Measurements from ENCODE around the gene ZNF653.
"Not testable (repeated sequence)": the region's sequence is repeated elsewhere in the genome, so short reads cannot be mapped to it uniquely, and the experiment has no call there.

Gene ZNF653

GRCh38 chr19:11458236-11458900 lies 47.3 kb downstream of the ZNF653 start:
- in situ Hi-C loops (cut with HindIII; ENCODE audit: low sequenced_read_pairs): no loop called here

DNA sequence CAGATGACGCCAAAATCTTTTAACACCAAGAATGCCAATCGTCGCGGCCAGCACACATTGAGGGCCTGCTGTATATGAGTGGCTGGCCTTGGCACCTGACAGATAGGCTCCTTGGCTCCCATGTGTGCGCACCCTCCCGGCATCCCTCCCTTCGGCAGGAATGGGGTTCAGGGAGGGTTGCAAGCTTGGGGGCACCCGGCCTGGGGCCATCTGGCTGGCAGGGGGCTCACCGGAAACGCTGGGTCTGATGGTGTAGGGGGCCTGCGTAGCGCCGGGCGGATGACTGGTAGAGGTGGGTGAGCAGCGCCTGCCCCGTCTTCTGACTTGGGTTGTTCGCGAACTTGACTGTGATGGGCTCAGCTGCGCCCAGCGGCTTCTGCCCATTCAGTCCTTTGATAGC lies 47.8 kb downstream of the ZNF653 start:
- in situ Hi-C loops (cut with HindIII; ENCODE audit: low sequenced_read_pairs): no loop called here

DNA sequence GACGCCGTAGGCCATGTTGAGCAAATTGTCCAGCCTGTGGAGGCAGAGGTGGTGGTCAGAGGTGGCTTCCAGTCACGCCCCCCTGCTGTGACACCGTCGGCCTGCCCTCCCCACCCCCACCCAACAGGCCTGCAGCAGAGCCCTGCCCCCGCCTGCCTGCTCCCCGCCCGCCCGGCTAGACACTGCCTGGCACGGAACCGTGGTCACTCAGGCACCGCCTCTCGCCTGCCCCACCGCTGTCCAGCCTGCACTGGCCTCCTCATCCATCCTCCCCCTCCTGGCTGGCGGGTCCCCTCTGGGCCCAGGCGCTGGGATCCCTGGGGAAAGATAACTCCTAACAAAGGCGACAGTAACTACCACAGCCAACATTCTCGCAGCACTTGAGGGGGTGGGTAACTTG lies 48.5 kb downstream of the ZNF653 start:
- in situ Hi-C loops (cut with HindIII; ENCODE audit: low sequenced_read_pairs): no loop called here

DNA sequence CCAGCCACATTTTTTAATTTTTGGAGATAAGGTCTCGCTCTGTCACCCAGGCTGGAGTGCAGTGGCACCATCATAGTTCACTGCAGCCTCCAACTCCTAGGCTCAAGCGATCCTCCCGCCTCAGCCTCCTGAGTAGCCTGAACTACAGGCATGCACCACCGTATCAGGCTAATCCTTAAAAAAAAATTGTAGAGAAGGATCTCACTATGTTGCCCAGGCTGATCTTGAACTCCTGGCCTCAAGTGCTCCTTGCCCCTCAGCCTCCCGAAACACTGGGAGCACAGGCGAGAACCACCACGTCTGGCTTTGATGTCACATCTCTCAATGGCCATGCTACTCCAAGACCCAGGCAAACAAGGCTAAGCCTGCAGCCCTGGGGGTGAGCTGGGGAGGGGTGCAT lies 49.0 kb downstream of the ZNF653 start:
- in situ Hi-C loops (cut with HindIII; ENCODE audit: low sequenced_read_pairs): no loop called here

DNA sequence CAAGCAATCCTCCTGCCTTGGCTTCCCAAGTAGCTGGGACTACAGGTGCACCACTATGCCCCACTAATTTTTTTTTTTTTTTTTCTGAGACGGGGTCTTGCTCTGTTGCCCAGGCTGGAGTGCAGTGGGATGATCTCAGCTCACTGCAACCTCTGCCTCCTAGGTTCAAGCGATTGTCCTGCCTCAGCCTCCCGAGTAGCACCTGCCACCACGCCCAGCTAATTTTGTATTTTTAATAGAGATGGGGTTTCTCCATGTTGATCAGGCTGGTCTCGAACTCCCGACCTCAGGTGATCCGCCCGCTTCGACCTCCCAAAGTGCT lies 50.4 kb downstream of the ZNF653 start:
- in situ Hi-C loops (cut with HindIII; ENCODE audit: low sequenced_read_pairs): not testable (repeated sequence)

DNA sequence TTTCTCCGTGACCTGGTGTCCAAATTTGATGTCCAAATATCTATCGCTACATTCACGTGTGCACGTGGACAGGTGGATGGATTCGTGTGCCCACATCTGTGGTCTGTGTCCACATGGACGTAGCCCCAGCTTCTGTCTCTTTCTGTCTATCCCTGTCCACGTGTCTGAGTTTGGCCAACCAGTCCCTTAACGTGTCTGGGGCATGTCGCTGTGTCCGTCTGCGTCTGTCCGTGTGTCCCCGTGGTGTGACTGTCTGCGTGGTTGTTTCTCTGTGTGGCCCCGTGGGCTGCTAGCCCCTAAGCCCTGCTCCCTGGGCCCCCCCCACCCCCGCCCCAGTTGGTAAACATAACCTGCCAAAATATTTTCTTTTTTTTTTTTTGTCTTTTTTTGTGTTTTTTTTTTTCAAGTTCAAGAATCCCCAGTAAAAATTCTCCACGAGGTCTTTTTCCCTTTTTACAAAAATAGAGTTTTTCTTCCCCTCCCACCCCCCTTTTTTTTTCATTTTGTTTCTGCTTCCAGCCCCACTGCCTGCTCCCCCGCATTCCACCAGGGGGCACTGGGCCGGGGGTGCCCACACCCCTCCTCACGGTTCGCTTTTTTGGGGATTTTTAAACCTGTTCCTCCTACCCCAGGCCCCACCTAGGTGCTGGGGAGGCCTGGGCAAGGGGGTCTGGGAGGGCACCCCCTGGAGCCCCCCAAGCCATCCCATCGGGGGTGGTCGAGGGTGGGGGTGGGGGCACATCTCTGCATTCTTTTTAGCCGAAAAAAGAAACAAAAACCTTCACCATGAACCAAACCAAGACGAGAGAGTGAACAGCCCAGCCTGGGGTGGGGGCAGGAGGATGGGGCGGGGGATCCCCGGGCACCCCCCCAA lies 51.9 kb downstream of the ZNF653 start:
- in situ Hi-C loops (cut with HindIII; ENCODE audit: low sequenced_read_pairs): no loop called here

DNA sequence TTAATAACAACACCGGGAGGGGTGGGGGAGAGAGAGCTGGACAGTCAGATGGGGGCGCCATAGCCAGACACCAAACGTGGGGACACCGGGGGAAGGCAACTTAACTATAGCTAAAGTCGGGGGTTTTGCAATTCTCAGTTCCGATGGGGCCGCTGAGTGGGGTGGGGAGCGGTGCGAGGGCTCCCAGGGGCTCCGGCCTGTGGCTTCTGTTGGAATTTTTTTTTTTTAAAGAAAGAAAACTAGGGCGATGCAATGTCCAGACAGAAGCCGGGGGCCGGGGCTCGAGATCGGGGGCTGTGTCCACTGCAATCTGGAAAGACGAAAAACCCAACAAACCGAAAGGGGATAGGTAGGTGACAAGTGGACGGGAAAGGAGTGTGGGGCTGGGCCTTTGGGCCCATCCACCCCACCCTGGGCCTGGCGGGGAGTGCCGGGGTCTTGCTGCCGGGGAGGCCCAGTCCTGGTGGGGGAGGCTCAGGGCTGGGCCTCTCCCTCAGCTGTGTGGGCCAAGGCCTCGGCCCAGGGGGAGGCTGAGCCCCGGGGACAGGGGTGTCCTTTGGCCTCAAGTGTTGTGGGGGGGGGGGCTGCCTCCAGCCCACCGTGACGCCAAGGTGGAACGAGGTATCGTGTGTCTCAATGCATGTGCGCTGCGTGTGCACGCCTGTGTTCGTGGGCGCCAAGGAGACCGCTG lies 52.9 kb downstream of the ZNF653 start:
- in situ Hi-C loops (cut with HindIII; ENCODE audit: low sequenced_read_pairs): no loop called here

DNA sequence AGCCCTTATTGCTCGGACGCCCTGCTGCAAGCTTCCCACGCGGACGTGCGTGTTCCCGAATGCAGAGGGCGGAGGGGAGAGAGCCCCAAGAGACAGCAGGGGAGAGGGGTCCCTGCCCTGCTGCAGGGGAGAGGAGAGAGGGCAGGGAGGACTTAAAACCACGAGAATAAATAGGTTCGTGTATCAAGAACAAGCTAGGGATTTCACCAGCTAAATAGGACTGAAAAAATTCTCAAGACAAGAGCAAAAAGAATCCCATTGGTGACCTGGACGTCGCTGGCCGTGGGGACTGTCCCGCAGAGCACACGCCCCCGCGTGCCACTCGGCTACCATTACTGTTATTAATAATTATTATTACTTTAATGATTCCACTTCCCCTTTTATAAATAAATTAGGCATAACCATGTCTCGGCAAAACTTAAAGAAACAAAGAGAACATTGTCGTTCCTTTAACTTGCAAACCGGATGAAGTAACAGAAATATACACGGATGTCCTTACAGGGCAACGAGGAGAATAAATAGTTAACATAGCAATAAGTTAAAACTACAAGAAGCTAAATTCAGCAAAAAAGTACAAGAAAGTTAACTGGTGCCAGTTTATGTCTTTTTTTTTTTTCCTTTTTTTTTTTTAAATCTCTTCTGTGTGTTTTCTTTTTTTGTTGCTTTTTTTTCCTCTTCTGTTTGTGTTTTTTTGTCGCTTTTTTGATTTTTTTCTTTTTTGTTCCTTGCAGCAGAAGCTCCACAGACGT lies 53.6 kb downstream of the ZNF653 start:
- in situ Hi-C loops (cut with HindIII; ENCODE audit: low sequenced_read_pairs): no loop called here

GRCh38 chr19:11451327-11451870 lies 54.2 kb downstream of the ZNF653 start:
- in situ Hi-C loops (cut with HindIII; ENCODE audit: low sequenced_read_pairs): no loop called here

DNA sequence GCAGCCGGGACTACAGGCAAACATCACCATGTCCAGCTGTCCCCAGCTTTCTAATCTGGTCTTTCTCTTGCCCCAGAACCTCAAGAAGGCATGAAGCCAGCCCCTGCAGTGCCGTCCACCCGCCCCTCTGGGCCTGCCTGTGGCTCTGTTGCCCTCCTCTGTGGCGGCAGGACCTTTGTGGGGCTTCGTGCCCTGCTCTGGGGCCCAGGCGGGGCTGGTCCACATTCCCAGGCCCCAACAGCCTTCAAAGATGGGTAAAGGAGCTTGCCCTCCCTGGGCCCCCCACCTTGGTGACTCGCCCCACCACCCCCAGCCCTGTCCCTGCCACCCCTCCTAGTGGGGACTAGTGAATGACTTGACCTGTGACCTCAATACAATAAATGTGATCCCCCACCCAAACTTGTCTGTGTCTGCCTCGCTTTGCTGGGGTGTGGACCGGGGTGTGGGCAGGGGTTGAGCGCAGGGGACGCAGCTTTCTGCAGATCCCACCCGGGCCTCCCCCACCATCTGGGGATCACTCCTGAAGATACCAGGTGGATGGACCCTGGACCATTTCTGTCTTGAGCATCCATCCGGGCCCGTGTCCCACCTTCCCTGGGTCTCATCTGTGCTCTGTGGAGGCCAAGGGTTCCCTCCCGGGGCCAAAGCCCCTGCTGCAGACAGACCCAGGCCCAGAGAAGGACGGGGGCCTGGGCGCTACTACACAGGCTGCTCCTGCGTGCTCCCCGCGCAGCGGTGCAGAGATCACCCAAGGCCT lies 54.9 kb downstream of the ZNF653 start:
- in situ Hi-C loops (cut with HindIII; ENCODE audit: low sequenced_read_pairs): no loop called here

GRCh38 chr19:11448923-11449554 lies 56.6 kb downstream of the ZNF653 start:
- in situ Hi-C loops (cut with HindIII; ENCODE audit: low sequenced_read_pairs): no loop called here

DNA sequence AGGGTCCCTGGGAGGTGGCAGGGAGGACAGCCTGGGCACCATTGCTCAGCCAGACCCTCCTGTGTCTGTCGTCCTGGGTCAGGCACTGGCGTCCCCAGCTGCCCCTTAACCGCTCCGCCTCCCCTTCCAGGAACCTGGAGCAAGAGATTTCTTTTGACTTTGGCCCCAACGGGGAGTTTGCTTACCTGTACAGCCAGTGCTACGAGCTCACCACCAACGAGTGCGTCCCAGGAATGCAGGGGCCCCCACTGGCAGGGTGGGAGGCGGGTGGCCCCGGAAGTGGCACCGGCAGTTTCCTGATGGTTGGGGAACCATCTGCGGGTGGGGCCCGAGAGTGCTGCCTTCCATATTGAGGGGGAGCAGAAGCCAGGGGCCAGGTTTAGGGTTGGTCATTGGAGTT lies 57.2 kb downstream of the ZNF653 start:
- in situ Hi-C loops (cut with HindIII; ENCODE audit: low sequenced_read_pairs): no loop called here

- in situ Hi-C loops (cut with HindIII; ENCODE audit: low sequenced_read_pairs): no loop called here
Measured at GRCh38 chr19:11447347-11448262, 58.0 kb downstream of the ZNF653 start.

DNA sequence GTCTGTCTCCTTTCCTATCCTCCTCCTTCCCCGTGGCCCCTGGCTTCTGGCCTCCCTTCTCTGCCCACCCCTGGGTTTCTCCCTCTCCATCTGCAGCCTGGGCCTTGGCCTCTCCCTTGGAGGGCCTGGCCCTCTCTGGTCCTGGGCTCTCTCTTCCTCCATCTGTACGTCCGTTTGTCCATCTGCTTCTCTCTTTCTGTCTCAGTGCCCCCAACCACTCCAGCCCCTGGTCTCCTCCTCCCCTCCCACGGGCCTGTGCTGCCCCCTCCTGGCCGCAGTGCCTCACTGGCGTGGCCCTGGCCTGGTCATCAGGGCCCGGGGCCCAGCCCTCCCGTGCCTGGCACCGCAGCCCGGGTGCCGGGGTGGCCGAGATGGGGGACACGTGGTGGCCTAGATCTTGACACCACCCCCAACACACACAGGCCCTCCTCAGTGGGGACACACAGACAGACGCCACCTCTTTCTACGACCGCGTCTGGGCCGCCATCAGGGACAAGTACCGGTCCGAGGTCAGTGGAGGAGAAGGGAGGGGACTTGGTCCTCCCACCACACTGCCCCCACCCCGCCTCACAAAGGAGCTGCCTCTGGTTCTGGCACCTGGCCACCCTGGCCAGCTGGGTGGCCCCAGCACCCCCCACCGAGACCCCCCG lies 58.9 kb downstream of the ZNF653 start:
- in situ Hi-C loops (cut with HindIII; ENCODE audit: low sequenced_read_pairs): no loop called here

GRCh38 chr19:11446271-11446651 lies 59.4 kb downstream of the ZNF653 start:
- in situ Hi-C loops (cut with HindIII; ENCODE audit: low sequenced_read_pairs): no loop called here

DNA sequence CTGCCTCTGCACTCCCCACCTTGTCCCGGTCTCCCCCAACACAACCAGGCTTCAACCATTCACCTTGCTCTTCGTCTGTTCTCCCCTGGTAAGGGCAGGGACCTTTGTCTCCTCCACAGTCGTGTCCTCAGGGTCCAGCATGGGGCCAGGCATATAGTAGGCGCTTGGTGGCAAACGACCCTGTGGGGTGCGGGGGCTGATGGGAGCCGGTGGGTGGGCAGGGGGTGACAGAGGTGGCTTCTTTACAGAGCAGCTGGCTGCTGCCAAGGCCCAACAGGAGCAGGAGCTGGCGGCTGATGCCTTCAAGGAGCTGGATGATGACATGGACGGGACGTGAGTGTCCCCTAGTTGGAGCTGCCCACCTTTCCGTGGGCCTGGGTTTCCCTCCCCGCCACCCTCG lies 60.5 kb downstream of the ZNF653 start:
- in situ Hi-C loops (cut with HindIII; ENCODE audit: low sequenced_read_pairs): no loop called here

- in situ Hi-C loops (cut with HindIII; ENCODE audit: low sequenced_read_pairs): no loop called here
Measured at GRCh38 chr19:11444059-11444458, 61.6 kb downstream of the ZNF653 start.

GRCh38 chr19:11437955-11438354 lies 67.7 kb downstream of the ZNF653 start:
- in situ Hi-C loops (cut with HindIII; ENCODE audit: low sequenced_read_pairs): no loop called here

Measured in endothelial cell of hepatic sinusoid (primary cell).